GM08714 (cell line): ENCODE results near the gene FRA10AC1.
"Not testable (repeated sequence)": the region's sequence is repeated elsewhere in the genome, so short reads cannot be mapped to it uniquely, and the experiment has no call there.

Source experiments
- H3K4me3 ChIP-seq: fragments of 200-500 bp; sonication (Bioruptor generic); 2 replicates; pipeline ENCODE4 v1.5.1; 2014; ENCODE audit warnings: mild to moderate bottlenecking, low read length, inconsistent platforms
- ZNF274 ChIP-seq: IDR thresholded peaks from 2 replicates; pipeline ENCODE4 v1.6.1; 2012; ENCODE audit warnings: mild to moderate bottlenecking, low read depth, low read length

The FRA10AC1 gene

GRCh38 chr10:93715345-93715744, 13.0 kb upstream of the FRA10AC1 start:
- H3K4me3 ChIP-seq, result no peak overlapping the region
- TF ChIP-seq ZNF274, result no peak

GRCh38 chr10:93712593-93712992, 10.2 kb upstream of the FRA10AC1 start:
- no peak for TF ChIP-seq ZNF274
- no peak overlapping the region for H3K4me3 ChIP-seq

GRCh38 chr10:93711891-93712290, 9.5 kb upstream of the FRA10AC1 start:
- TF ChIP-seq ZNF274, result no peak

GRCh38 chr10:93710333-93710909, 8.0 kb upstream of the FRA10AC1 start:
- TF ChIP-seq ZNF274, result no peak
- H3K4me3 ChIP-seq, result no peak overlapping the region

More at GRCh38 chr10:93711891-93712290, 9.5 kb upstream of the FRA10AC1 start:
- H3K4me3 ChIP-seq, result no peak overlapping the region

- no peak overlapping the region for H3K4me3 ChIP-seq
- no peak for TF ChIP-seq ZNF274
Measured at GRCh38 chr10:93707623-93708022, 5.2 kb upstream of the FRA10AC1 start.

GRCh38 chr10:93704451-93704850, 2.1 kb upstream of the FRA10AC1 start:
- no peak for TF ChIP-seq ZNF274
- no peak overlapping the region for H3K4me3 ChIP-seq

GRCh38 chr10:93703841-93704240, 1.4 kb upstream of the FRA10AC1 start:
- no peak overlapping the region for H3K4me3 ChIP-seq
- no peak for TF ChIP-seq ZNF274

- TF ChIP-seq ZNF274, result no peak
- peak overlapping the region; percentile 86 for H3K4me3 ChIP-seq
Measured at GRCh38 chr10:93703066-93703465, 674 bp upstream of the FRA10AC1 start.

- H3K4me3 ChIP-seq, result peak overlapping the region; percentile 97
- TF ChIP-seq ZNF274, result no peak
Measured at GRCh38 chr10:93701866-93702209, 554 bp downstream of the FRA10AC1 start.

- no peak for TF ChIP-seq ZNF274
Measured at GRCh38 chr10:93697207-93697606, 5.2 kb downstream of the FRA10AC1 start.

GRCh38 chr10:93696582-93696981, 5.8 kb downstream of the FRA10AC1 start:
- H3K4me3 ChIP-seq, result not testable (repeated sequence)

More at GRCh38 chr10:93697207-93697606, 5.2 kb downstream of the FRA10AC1 start:
- no peak overlapping the region for H3K4me3 ChIP-seq

GRCh38 chr10:93695740-93696139, 6.7 kb downstream of the FRA10AC1 start:
- no peak for TF ChIP-seq ZNF274
- no peak overlapping the region for H3K4me3 ChIP-seq

- no peak overlapping the region for H3K4me3 ChIP-seq
- no peak for TF ChIP-seq ZNF274
Measured at GRCh38 chr10:93687737-93688136, 14.7 kb downstream of the FRA10AC1 start.

- H3K4me3 ChIP-seq, result no peak overlapping the region
- no peak for TF ChIP-seq ZNF274
Measured at GRCh38 chr10:93680412-93681047, 21.9 kb downstream of the FRA10AC1 start.

GRCh38 chr10:93678805-93679587, 23.4 kb downstream of the FRA10AC1 start:
- no peak for TF ChIP-seq ZNF274
- H3K4me3 ChIP-seq, result no peak overlapping the region
